LoVo (cell line): ENCODE results near the gene PRPF18.
"Not testable (repeated sequence)": the region's sequence is repeated elsewhere in the genome, so short reads cannot be mapped to it uniquely, and the experiment has no call there.

Experiments
- DNase-seq: peaks from one replicate; pipeline ENCODE4 v3.0.0-alpha.2; 2016; ENCODE audit warnings: low spot score

PRPF18 gene

GRCh38 chr10:13586676-13587355 lies at the start of gene PRPF18:
TSS of gene PRPF18 (plus strand) at chr10:13586965. CDS start at chr10:13587087, 122 bp downstream.
- peak; percentile 96 for DNase-seq

- not testable (repeated sequence) for DNase-seq
Observed at GRCh38 chr10:13537985-13538384, 48.8 kb upstream of the PRPF18 start.

GRCh38 chr10:13542533-13542932 lies 44.2 kb upstream of the PRPF18 start:
- DNase-seq: no peak

- no peak for DNase-seq
Observed at GRCh38 chr10:13550802-13551201, 36.0 kb upstream of the PRPF18 start.

- DNase-seq: no peak
Observed at GRCh38 chr10:13555884-13556510, 30.8 kb upstream of the PRPF18 start.

GRCh38 chr10:13559124-13559700 lies 27.6 kb upstream of the PRPF18 start:
- no peak for DNase-seq

- no peak for DNase-seq
Observed at GRCh38 chr10:13560597-13560996, 26.2 kb upstream of the PRPF18 start.

GRCh38 chr10:13563481-13564445 lies 23.0 kb upstream of the PRPF18 start:
- DNase-seq: no peak

- no peak for DNase-seq
Observed at GRCh38 chr10:13564576-13564975, 22.2 kb upstream of the PRPF18 start.

GRCh38 chr10:13567030-13567429 lies 19.7 kb upstream of the PRPF18 start:
- no peak for DNase-seq

GRCh38 chr10:13571541-13571940 lies 15.2 kb upstream of the PRPF18 start:
- no peak for DNase-seq

GRCh38 chr10:13573960-13574359 lies 12.8 kb upstream of the PRPF18 start:
- DNase-seq: no peak

- no peak for DNase-seq
Observed at GRCh38 chr10:13585195-13585751, 1.5 kb upstream of the PRPF18 start.

- no peak for DNase-seq
Observed at GRCh38 chr10:13585943-13586342, 822 bp upstream of the PRPF18 start.

- DNase-seq: peak; percentile 10
Observed at GRCh38 chr10:13587391-13587790, 626 bp downstream of the PRPF18 start.

GRCh38 chr10:13589316-13589715 lies 2.6 kb downstream of the PRPF18 start:
- no peak for DNase-seq

- no peak for DNase-seq
Observed at GRCh38 chr10:13590886-13591285, 4.1 kb downstream of the PRPF18 start.

GRCh38 chr10:13592306-13592705 lies 5.5 kb downstream of the PRPF18 start:
- DNase-seq: no peak

GRCh38 chr10:13593535-13593934 lies 6.8 kb downstream of the PRPF18 start:
- DNase-seq: no peak

GRCh38 chr10:13594641-13595040 lies 7.9 kb downstream of the PRPF18 start:
- DNase-seq: no peak

- DNase-seq: no peak
Observed at GRCh38 chr10:13597909-13598308, 11.1 kb downstream of the PRPF18 start.
